CD4-positive, alpha-beta T cell (primary cell): Measurements from ENCODE around the gene SEPHS1. TPM values are rescaled to one million over a fixed set of nuclear protein-coding genes. Genes with fewer than 3 reads are reported as not detected.
A peak's percentile ranks its signal among the peaks of the same experiment; 100 is the strongest.

ENCODE experiments used
- ATAC-seq: fragments of 200-7000 bp; cut with Tn5 transposase; one replicate; pipeline ENCODE4 v1.10.0; 2022; ENCODE audit warnings: mild to moderate bottlenecking; ENCODE audit not compliant: poor library complexity
- CTCF ChIA-PET: fragments of 350-600 bp; sonication (Branson Sonifier 250); formaldehyde crosslinking; loops from one replicate; lab custom pipeline; 2021; ENCODE audit warnings: antibody characterized with exemption, inconsistent platforms; lab: Charles Lee
- POLR2A ChIA-PET: fragments of 350-600 bp; sonication (Branson Sonifier 250); formaldehyde crosslinking; loops from one replicate; lab custom pipeline; 2021; ENCODE audit warnings: antibody characterized with exemption, inconsistent platforms; lab: Charles Lee
- DNase-seq, 14 experiments: peaks; one replicate each; pipeline ENCODE4 v3.0.0-alpha.2; 2013 to 2020; ENCODE audit warnings: mixed read lengths in 2 of 14
- H3K27ac ChIP-seq, 2 donors: one replicate each; pipeline versions ENCODE4 v1.5.1 to v1.7.0; 2013; ENCODE audit warnings: low read length in 2 of 2, low read depth in 1 of 2, mild to moderate bottlenecking in 1 of 2
- H3K27me3 ChIP-seq, 2 experiments: 1 replicate in 1 of 2; 2 replicates in 1 of 2; pipeline versions ENCODE4 v1.6.1 to v1.7.0; 2013; ENCODE audit warnings: low read length in 2 of 2, control low read depth in 1 of 2, mild to moderate bottlenecking in 1 of 2, moderate library complexity in 1 of 2; ENCODE audit not compliant: insufficient read depth in 2 of 2, control insufficient read depth in 1 of 2
- H3K36me3 ChIP-seq: one replicate; pipeline ENCODE4 v1.6.1; 2013; ENCODE audit warnings: low read length, control low read depth; ENCODE audit not compliant: insufficient read depth
- H3K4me1 ChIP-seq: one replicate; pipeline ENCODE4 v1.6.1; 2013; ENCODE audit warnings: low read length, control low read depth; ENCODE audit not compliant: insufficient read depth
- H3K4me3 ChIP-seq: one replicate; pipeline ENCODE4 v1.5.1; 2013; ENCODE audit warnings: mild to moderate bottlenecking, low read length, moderate library complexity
- H3K9me3 ChIP-seq, 2 experiments: 1 replicate in 1 of 2; 2 replicates in 1 of 2; pipeline versions ENCODE4 v1.6.1 to v1.7.0; 2013; ENCODE audit warnings: low read length in 2 of 2, mild to moderate bottlenecking in 2 of 2, control low read depth in 1 of 2, moderate library complexity in 1 of 2; ENCODE audit not compliant: control insufficient read depth in 1 of 2, insufficient read depth in 1 of 2
- H3K27ac Mint-ChIP-seq: one replicate; pipeline ENCODE4 v1.8.0; 2020; ENCODE audit warnings: mixed read lengths
- H3K27me3 Mint-ChIP-seq: one replicate; pipeline ENCODE4 v1.8.0; 2021; ENCODE audit warnings: mixed read lengths
- H3K36me3 Mint-ChIP-seq: one replicate; pipeline ENCODE4 v1.8.0; 2021; ENCODE audit warnings: low read depth, mixed read lengths
- H3K4me1 Mint-ChIP-seq: one replicate; pipeline ENCODE4 v1.8.0; 2021; ENCODE audit warnings: low read depth, mixed read lengths
- H3K4me3 Mint-ChIP-seq: one replicate; pipeline ENCODE4 v1.8.0; 2020; ENCODE audit warnings: mild to moderate bottlenecking, mixed read lengths
- H3K9me3 Mint-ChIP-seq: one replicate; pipeline ENCODE4 v1.8.0; 2020; ENCODE audit warnings: mixed read lengths
- intact Hi-C, 2 experiments: fragments of 100-400 bp; cut with DNase I in 1 of 2; cut with micrococcal nuclease in 1 of 2; formaldehyde crosslinking; loops; one replicate each; pipeline versions ENCODE4 v1.15.1 to v1.9.0; 2023 to 2025; cut with DNase I, micrococcal nuclease
- total RNA-seq, 174 experiments: library from RNA in 2 of 174; stranded (reverse) in 2 of 174; gene quantifications; one replicate each; pipeline ENCODE4 v1.2.3 and lab custom pipeline; 2021 to 2026
- TF ChIP-seq, protein P1 (sequence below): fragments of 200-600 bp; IDR thresholded peaks from one replicate; pipeline ENCODE4 v1.8.0; 2022; ENCODE audit warnings: antibody characterized with exemption, mild to moderate bottlenecking

The SEPHS1 gene
- total RNA-seq, 2 experiments from 2014 or later = 13.1 to 17.9 TPM

- Mint-ChIP-seq H3K4me3 (no peak overlapping the region), H3K36me3 (no peaks in the 10 kb centered on the region), H3K27me3 (no peaks in the 10 kb centered on the region), H3K9me3 (no peaks in the 10 kb centered on the region), H3K4me1 (no peaks in the 10 kb centered on the region), H3K27ac (no peak overlapping the region)
- H3K36me3 ChIP-seq = no peaks in the 10 kb centered on the region
- H3K9me3 ChIP-seq = no peaks in the 10 kb centered on the region
- ChIA-PET POLR2A (interaction anchor here (2.6 kb wide), 1 partner anchor 30 kb away, joined by 11 read pairs; no protein-coding TSS in a partner anchor), CTCF (interaction anchor here (0.6 to 3.8 kb wide), 2 partner anchors 29 to 30 kb away, joined by 3 to 17 read pairs; no protein-coding TSS in a partner anchor)
- ATAC-seq (no peak), DNase-seq (no peak)
- intact Hi-C loops = no loop called here
- H3K4me3 ChIP-seq = no peak overlapping the region
- TF ChIP-seq, protein P1, sequence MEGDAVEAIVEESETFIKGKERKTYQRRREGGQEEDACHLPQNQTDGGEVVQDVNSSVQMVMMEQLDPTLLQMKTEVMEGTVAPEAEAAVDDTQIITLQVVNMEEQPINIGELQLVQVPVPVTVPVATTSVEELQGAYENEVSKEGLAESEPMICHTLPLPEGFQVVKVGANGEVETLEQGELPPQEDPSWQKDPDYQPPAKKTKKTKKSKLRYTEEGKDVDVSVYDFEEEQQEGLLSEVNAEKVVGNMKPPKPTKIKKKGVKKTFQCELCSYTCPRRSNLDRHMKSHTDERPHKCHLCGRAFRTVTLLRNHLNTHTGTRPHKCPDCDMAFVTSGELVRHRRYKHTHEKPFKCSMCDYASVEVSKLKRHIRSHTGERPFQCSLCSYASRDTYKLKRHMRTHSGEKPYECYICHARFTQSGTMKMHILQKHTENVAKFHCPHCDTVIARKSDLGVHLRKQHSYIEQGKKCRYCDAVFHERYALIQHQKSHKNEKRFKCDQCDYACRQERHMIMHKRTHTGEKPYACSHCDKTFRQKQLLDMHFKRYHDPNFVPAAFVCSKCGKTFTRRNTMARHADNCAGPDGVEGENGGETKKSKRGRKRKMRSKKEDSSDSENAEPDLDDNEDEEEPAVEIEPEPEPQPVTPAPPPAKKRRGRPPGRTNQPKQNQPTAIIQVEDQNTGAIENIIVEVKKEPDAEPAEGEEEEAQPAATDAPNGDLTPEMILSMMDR = no peak
- H3K27ac ChIP-seq = no peak overlapping the region
- H3K4me1 ChIP-seq = peaks cover 7% of the 10 kb centered on the region
- no peaks in the 10 kb centered on the region for H3K27me3 ChIP-seq
Observed at GRCh38 chr10:13272164-13272571, 75.9 kb downstream of the SEPHS1 start.

DNA sequence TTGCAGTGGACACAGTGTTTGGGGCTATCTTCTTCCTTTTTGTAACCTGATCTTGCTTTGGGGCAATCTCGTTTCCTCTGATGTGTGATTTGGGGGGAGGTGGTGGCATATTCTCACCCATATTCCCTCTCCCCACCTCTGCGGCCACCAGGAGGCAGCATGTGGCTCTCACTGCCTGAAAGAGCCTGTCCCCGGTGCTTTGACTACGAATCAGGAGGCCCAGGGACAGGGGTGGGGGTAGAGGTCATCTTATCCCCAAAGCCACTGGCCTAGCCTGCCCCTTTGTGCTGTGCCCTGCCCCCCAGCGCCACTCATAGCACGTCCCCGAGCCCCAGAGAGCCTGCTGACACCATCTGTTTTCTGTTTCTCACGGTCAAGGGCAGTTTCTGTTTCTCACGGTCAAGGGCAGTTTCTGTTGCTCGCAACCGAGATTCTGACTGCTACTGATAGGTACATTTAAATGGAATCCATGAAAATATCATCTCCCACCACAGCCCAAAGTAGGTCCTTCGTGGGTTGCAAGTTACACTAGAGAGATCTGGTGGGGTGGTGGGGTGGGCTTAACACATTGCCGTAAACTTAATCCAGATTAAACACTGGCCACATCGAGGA lies 76.4 kb downstream of the SEPHS1 start:
- intact Hi-C loops = loop anchor here in 1 of 2 experiments (1.0 kb wide), 1 partner anchor 31 kb away; no protein-coding TSS in a partner anchor
- H3K36me3 ChIP-seq = no peaks in the 10 kb centered on the region

GRCh38 chr10:13270877-13271551 lies 77.1 kb downstream of the SEPHS1 start:
- Mint-ChIP-seq H3K36me3 (no peaks in the 10 kb centered on the region), H3K9me3 (no peaks in the 10 kb centered on the region), H3K4me1 (no peaks in the 10 kb centered on the region), H3K4me3 (no peak overlapping the region), H3K27me3 (peaks cover 3% of the 10 kb centered on the region), H3K27ac (no peak overlapping the region)
- H3K9me3 ChIP-seq = no peaks in the 10 kb centered on the region
- no peak overlapping the region for H3K27ac ChIP-seq
- no peaks in the 10 kb centered on the region for H3K27me3 ChIP-seq
- intact Hi-C loops = loop anchor here in 1 of 2 experiments (1.0 kb wide), 1 partner anchor 31 kb away; no protein-coding TSS in a partner anchor
- ATAC-seq = no peak
- TF ChIP-seq, protein P1 = no peak
- ChIA-PET CTCF (interaction anchor here (3.8 kb wide), 1 partner anchor 31 kb away, joined by 17 read pairs; no protein-coding TSS in a partner anchor), POLR2A (interaction anchor here (2.6 kb wide), 1 partner anchor 31 kb away, joined by 11 read pairs; no protein-coding TSS in a partner anchor)
- H3K36me3 ChIP-seq = no peaks in the 10 kb centered on the region
- no peak for DNase-seq
- H3K4me3 ChIP-seq = no peak overlapping the region
- peaks cover 7% of the 10 kb centered on the region for H3K4me1 ChIP-seq

More for the DNA sequence above, 76.4 kb downstream of the SEPHS1 start:
- H3K27me3 ChIP-seq = no peaks in the 10 kb centered on the region
- H3K27ac ChIP-seq = no peak overlapping the region
- H3K4me1 Mint-ChIP-seq = no peaks in the 10 kb centered on the region
- no peak overlapping the region for H3K4me3 Mint-ChIP-seq
- no peak overlapping the region for H3K27ac Mint-ChIP-seq
- TF ChIP-seq, protein P1 = peak; percentile 33
- no peaks in the 10 kb centered on the region for H3K27me3 Mint-ChIP-seq
- ChIA-PET CTCF (interaction anchor here (0.6 to 3.8 kb wide), 2 partner anchors 29 to 31 kb away, joined by 3 to 17 read pairs; no protein-coding TSS in a partner anchor), POLR2A (interaction anchor here (2.6 kb wide), 1 partner anchor 30 kb away, joined by 11 read pairs; no protein-coding TSS in a partner anchor)
- DNase-seq = peak; percentile 22 to 72 (median 54)
- ATAC-seq = peak; percentile 65
- no peaks in the 10 kb centered on the region for H3K9me3 ChIP-seq
- no peaks in the 10 kb centered on the region for H3K9me3 Mint-ChIP-seq
- H3K36me3 Mint-ChIP-seq = no peaks in the 10 kb centered on the region
- H3K4me3 ChIP-seq = no peak overlapping the region
- peaks cover 7% of the 10 kb centered on the region for H3K4me1 ChIP-seq
